Measurements from ENCODE around the gene MRPL4.

MRPL4 gene

DNA sequence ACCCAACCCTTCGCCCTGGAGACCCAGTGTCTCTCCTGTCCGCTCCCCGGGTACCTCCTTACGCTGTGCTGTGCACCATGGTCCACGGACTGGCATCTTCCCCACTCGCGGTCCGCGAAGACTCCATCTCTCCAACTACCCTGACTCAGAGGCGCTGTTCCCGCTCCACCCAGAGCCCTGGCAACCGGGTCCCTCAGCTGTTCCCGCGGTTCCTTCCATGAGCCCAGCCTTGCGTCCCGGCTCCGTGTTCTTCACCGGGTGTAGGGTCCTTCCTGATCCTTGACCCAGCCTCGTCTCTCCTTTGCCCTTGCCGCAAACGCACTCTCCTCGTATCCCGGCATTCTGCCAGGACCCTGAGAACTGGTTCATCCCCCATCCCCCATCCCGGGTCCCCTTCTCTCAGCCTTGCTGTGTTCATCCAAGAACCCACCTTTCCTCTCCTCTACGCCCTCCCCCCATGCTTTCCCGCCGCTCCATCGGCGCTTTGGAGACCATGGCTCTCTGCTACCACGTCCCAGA is 38.4 kb downstream of the MRPL4 start:
- DNase-seq = peak; percentile 61

DNA sequence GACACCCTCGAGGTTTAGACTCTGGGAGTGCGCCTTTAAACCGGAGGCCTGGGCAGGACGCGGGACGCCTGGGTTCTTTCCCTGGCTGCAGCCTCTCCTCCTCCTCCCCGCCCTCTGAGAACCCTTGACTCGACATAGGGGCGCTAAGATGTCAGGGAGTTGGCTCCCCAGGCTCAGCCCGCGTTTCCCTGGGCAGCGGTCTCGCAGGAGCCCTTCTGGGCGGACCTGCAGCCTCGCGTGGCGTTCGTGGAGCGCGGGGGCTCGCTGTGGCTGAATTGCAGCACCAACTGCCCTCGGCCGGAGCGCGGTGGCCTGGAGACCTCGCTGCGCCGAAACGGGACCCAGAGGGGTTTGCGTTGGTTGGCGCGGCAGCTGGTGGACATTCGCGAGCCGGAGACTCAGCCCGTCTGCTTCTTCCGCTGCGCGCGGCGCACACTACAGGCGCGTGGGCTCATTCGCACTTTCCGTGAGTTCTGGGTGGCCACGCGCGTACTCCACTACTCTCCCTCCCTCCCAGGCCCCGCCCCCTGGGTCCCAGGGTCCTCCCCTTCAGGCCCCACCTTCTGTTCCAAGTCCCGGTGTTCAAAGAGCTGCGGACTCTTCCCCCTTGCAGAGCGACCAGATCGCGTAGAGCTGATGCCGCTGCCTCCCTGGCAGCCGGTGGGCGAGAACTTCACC is 39.0 kb downstream of the MRPL4 start:
- peak; percentile 69 for DNase-seq

DNA sequence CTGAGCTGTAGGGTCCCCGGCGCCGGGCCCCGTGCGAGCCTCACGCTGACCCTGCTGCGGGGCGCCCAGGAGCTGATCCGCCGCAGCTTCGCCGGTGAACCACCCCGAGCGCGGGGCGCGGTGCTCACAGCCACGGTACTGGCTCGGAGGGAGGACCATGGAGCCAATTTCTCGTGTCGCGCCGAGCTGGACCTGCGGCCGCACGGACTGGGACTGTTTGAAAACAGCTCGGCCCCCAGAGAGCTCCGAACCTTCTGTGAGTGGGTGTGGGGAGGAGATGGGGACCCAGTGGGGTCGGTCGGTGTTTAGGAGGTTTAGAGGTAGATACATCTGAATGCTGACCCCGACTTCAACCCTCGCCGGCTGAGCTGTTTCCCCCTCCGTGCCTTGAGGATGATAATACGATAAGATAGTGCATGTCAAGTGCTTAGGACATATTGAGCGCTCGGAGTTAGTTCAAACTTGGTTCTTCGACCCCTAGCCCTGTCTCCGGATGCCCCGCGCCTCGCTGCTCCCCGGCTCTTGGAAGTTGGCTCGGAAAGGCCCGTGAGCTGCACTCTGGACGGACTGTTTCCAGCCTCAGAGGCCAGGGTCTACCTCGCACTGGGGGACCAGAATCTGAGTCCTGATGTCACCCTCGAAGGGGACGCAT is 39.7 kb downstream of the MRPL4 start:
- peak; percentile 68 for DNase-seq

DNA sequence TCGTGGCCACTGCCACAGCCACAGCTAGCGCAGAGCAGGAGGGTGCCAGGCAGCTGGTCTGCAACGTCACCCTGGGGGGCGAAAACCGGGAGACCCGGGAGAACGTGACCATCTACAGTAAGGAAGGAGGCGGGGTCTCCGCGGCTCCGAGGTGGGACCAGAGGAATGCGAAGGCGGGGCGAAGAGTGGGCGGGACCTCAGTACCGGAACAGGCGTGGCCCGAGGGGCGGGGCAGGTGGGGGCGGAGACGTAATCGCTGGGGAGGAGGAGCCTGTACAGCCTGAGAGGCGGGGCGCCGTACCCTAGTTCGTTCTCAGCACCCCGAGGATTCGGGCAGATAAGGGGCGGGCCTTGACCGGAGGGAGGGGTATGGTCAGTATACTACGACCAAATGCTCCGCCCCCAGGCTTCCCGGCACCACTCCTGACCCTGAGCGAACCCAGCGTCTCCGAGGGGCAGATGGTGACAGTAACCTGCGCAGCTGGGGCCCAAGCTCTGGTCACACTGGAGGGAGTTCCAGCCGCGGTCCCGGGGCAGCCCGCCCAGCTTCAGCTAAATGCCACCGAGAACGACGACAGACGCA is 40.3 kb downstream of the MRPL4 start:
- peak; percentile 87 for DNase-seq

DNA sequence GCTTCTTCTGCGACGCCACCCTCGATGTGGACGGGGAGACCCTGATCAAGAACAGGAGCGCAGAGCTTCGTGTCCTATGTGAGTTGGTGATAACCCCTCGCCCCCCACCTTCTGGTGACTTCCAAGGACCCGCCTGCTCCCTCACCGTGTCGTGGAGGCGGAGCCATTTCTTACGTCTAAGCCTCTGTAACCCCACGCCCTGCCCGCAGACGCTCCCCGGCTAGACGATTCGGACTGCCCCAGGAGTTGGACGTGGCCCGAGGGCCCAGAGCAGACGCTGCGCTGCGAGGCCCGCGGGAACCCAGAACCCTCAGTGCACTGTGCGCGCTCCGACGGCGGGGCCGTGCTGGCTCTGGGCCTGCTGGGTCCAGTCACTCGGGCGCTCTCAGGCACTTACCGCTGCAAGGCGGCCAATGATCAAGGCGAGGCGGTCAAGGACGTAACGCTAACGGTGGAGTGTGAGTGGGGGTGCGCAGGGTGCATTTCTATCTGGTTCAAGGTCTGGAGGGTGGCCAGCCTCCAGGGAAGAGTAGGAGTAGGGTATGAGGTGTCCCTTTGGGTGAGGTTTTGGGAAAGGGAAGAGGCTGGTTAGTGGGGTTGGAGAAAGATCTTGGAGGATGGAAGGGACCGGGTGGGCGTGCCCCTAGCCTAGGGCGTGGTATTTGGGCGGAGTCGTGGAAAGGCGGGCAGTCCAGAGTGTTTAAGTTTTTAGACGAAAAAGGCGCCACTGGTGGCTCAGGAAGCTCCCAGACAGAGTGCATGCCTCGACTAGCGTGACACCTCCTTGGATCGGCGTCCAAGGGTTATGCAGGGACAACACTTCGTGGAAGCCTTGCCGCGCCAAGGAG is 41.0 kb downstream of the MRPL4 start:
- peak; percentile 55 for DNase-seq

DNA sequence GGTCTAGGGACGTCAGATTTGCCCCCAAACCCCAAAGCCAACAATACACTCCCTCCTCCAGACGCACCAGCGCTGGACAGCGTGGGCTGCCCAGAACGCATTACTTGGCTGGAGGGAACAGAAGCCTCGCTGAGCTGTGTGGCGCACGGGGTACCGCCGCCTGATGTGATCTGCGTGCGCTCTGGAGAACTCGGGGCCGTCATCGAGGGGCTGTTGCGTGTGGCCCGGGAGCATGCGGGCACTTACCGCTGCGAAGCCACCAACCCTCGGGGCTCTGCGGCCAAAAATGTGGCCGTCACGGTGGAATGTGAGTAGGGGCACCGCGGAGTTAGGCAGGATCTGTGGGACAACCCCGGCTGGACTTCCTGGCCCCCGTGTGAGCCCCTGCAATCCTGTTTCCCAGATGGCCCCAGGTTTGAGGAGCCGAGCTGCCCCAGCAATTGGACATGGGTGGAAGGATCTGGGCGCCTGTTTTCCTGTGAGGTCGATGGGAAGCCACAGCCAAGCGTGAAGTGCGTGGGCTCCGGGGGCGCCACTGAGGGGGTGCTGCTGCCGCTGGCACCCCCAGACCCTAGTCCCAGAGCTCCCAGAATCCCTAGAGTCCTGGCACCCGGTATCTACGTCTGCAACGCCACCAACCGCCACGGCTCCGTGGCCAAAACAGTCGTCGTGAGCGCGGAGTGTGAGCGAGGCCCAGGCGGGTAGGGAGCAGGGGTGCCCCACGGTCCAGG is 41.8 kb downstream of the MRPL4 start:
- DNase-seq = no peak

DNA sequence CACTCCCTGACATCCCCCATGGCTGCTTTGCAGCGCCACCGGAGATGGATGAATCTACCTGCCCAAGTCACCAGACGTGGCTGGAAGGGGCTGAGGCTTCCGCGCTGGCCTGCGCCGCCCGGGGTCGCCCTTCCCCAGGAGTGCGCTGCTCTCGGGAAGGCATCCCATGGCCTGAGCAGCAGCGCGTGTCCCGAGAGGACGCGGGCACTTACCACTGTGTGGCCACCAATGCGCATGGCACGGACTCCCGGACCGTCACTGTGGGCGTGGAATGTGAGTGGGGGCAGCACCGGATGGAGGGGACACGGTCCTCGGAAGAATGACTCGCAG is 42.3 kb downstream of the MRPL4 start:
- no peak for DNase-seq

DNA sequence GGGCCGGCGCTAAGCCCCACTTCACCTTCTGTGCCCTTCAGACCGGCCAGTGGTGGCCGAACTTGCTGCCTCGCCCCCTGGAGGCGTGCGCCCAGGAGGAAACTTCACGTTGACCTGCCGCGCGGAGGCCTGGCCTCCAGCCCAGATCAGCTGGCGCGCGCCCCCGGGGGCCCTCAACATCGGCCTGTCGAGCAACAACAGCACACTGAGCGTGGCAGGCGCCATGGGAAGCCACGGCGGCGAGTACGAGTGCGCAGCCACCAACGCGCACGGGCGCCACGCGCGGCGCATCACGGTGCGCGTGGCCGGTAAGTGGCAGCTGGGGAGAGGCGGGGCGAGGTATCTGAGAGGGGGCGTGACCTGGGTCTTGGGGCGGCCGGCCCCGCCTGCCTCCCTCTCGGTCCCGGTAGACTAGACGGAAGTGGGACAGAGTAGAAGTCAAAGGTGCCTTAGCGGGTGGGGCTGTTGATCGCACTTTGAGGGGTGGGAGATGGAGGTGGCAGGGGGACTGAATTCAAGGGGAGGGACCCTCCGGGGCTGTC is 43.4 kb downstream of the MRPL4 start:
- peak; percentile 66 for DNase-seq

DNA sequence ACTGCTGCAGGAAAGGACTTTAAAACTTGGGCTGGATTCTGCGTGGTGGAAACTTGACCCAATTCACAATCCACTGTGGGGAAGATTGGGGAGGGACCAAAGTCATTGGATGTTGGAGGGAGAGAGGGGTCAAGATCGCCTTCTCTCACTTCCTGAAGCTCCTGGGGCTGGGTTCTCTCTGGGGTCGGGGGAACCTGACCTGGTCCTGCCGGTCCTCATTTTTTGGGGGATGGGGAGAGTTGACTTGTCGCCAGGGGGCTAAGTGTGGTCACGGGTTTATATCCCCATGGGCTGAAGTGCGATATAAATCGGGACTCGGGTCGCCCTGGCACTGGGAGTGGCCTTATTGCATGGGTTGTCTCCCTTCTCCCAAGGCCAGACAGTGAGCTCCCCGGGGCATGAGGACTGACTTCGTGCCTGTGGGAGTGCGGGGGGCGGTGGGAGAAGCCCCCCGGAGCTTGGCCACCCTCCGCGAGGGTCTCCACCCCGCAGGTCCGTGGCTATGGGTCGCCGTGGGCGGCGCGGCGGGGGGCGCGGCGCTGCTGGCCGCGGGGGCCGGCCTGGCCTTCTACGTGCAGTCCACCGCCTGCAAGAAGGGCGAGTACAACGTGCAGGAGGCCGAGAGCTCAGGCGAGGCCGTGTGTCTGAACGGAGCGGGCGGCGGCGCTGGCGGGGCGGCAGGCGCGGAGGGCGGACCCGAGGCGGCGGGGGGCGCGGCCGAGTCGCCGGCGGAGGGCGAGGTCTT is 44.0 kb downstream of the MRPL4 start:
- peak; percentile 36 for DNase-seq

DNA sequence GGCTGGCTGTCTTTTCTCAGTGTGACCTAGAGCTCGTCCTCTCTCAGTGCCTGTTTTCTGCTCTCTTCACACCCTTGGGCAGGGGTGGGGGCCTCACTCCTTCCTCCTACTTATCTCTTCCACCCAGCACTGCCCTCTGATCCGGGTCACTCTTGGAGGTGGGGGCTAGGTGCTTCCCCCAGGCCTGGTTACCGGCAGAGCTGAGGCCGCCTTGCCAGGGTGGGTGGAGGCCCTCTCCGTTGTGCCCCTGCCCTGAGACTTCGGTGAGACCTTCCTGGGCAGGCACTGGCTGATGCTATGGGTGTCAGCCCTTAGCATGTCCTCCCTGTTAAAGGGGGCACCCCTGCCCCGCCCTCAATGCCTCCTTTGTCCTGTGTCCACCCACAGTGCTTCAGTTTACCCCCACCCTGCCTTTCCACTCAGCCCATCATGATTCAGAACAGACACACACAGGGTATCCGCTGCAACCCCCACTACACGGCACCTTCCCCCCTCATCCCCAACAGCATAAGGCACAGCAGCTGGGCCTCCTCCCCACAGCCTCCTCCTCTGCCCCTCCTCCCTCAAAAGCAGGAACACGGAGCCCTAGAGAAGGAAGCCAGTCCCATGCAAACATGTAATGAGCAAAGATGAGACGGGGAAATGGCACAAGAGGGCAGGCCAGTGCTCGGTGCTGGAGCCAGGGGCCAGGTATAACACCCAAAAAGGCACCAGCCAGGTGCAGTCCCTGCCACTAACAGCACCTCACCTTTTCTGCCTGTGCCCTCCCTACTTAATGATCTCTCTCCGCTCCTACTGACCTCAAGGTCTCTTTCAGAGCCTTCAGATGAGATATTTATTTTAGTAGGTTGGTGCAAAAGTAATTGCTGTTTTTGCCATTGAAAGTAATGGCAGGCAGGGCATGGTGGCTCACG is 47.8 kb downstream of the MRPL4 start:
- DNase-seq = peak; percentile 29

DNA sequence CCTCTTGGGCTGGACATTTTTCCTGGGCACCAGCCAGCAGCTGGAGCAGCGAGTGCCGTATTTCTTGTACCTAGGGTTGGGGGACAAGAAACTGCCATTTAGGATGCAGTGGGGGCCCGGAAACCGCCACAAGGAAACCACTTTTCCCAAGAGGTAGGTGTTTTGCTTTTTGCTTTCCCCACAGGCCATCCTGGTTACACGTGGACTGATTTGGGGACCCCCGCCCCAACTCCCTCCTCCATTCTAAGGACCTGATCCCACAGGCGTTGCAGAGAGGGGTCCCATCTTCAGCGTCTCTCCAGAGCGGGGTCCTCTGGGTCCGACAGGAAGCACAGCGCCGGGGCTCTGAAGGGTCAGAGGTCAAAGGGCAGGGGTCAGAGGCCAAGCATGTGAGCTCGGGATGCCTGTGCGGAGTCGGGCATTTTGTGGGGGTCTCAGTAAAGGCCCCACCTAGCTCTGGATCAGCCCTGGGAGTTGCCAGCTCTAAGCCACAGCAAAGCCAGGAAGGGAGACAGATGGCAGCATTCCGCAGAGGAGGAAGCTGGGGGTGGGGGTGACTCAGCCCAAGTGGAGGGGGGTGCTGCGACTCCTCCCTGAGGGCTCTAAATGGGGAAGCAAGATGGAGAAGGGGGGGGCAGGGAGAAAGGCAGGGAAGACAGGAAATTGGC is 53.3 kb downstream of the MRPL4 start:
- no peak for DNase-seq

DNA sequence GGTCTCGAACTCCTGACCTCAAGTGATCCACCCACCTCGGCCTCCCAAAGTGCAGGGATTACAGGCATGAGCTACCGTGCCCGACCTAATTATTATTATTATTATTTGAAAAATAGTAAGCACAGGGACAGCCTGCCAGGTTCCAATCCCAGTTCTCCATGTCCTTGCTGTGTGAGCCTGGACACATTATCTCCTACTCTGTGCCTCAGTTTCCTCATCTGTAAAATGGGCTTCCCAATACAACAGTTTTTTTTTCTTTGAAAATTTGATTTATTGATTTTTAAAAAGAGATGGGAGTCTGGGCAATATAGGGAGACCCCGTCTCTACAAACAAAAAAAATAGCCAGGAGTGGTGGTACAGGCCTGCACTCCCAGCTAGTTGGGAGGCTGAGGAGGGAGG is 54.3 kb downstream of the MRPL4 start:
- DNase-seq = no peak

DNA sequence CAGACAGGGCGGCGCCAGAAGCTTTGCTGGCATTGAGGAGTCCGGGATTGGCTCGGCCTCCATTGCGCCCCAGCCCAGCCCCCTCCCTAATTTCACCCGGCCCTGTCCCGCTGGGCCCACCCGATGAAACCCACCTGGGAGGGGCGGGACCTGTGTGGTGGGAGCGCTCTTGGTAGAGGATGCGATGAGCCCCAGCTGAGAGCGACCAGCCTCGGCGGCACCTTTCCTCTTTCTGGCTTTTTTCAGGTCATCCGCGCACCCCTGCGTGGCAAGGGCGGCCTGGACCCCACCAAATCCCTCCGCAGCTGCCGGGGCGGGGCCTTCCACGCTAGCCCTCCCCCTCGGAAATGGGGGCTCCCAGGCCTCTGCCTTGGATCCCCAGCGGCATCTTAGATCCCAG is 57.4 kb downstream of the MRPL4 start, which contains the start of gene ZGLP1:
Gene ZGLP1, minus strand, starts transcription at position 393 of the 400 bp plus-strand sequence.
- no peak for DNase-seq
